ENCODE data around the gene XXYLT1. TPM values are rescaled to one million over a fixed set of nuclear protein-coding genes. Genes with fewer than 3 reads are reported as not detected.
"Not testable (repeated sequence)": the region's sequence is repeated elsewhere in the genome, so short reads cannot be mapped to it uniquely, and the experiment has no call there.

XXYLT1 gene
- total RNA-seq, 8 experiments from 2014 or later, result 8.7 to 35.9 (median 16.1) TPM

DNA sequence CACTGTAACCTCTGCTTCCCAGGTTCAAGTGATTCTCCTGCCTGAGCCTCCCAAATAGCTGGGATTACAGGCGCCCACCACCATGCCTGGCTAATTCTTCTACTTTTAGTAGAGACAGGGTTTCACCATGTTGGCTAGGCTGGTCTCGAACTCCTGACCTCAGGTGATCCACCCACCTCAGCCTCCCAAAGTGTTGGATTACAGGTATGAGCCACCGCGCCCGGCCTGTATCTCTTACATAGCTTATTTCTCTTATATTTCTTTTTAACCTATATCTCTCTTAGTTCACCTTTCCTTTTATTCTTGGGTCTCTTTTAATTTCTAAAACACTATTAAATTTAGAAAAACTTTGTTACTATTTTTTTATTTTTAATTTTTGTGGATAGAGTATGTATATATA, 42.1 kb downstream of the XXYLT1 start:
- not testable (repeated sequence) for ATAC-seq (replicated peaks in 6 of 8)
- in situ Hi-C loops (cut with MboI; ENCODE audit: low pct_unique_long_range_greater_than_20kb in 2 of 9, low sequenced_read_pairs in 9 of 9, unreplicated experiment in 9 of 9), result loop anchor here in 2 of 9 experiments (25.0 kb wide), 1 partner anchor 242 kb away; no protein-coding TSS in a partner anchor

DNA sequence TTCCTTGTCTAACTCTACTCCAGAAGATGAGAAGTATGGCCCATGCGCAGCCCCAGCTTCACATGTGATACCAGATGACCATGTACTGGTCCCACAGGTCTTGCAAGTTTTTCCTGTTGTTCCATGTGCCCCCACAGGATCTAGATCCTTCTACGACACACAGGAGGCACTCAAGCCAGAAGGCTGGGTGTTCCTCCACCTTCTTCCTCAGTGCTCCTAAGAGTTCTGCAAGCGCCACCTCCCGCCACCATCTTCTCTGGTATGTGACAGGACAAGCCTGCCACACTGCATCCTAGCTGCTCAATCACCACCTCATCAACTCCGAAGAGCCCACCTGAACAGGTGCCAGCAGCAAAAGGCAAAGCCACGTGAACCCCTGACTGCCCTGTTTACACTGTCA, 43.1 kb downstream of the XXYLT1 start:
- ATAC-seq (replicated peaks in 6 of 8), result no peak
- in situ Hi-C loops (cut with MboI; ENCODE audit: low pct_unique_long_range_greater_than_20kb in 2 of 9, low sequenced_read_pairs in 9 of 9, unreplicated experiment in 9 of 9), result loop anchor here in 2 of 9 experiments (25.0 kb wide), 1 partner anchor 241 kb away; no protein-coding TSS in a partner anchor
- Histone ChIP-seq H3K4me3 (no peak overlapping the region), H3K27ac (no peak overlapping the region), H3K4me1 (replicated peaks in 1 of 2) (no peaks in the 10 kb centered on the region)
- WGBS, 10 experiments, result 93 to 100% (median 100%) methylated on average over 1 to 3 of the region's 6 CpGs; no CpG with 5 or more reads in 4 of the 10 experiments

More for the DNA sequence above, 42.1 kb downstream of the XXYLT1 start:
- H3K27ac ChIP-seq; H3K4me3 ChIP-seq; H3K4me1 ChIP-seq (replicated peaks in 1 of 2): not testable (repeated sequence)
- 94 to 100% (median 99%) methylated on average over 1 to 5 of the region's 5 CpGs for WGBS, 10 experiments

DNA sequence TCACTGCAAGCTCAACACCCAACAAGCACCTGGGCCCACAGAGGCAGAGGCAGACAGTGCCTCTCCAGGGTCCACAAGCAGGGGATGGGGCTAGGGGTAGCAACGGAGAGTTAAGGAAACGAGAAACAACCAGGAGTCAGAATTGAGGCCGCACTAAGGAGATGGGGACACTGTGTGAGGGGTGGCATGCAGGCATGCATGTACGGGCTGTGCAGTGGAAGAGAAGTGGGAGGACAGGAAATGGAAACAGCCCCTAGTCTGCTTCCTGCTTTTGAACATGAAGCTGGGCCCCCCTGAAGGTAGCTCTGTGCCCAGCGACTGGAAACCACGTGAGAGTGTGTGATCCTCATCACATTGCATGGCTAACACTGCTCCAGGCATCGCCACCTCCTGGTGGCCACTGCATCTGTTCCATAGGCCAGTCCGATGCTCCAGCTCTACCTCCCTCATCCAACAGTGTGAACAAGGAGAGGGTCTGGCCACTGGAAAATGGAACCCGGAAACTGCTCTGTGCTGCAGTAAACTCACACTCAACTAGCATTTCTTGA, 44.0 kb downstream of the XXYLT1 start:
- no peak overlapping the region for H3K4me3 ChIP-seq
- H3K4me1 ChIP-seq (replicated peaks in 1 of 2), result no peaks in the 10 kb centered on the region
- peak in 7 of 8 experiments; percentile 15 to 90 (median 50) for ATAC-seq (replicated peaks in 6 of 8)
- H3K27ac ChIP-seq, result no peak overlapping the region
- WGBS, 10 experiments, result 67 to 100% (median 92%) methylated on average over 1 to 6 of the region's 9 CpGs; no CpG with 5 or more reads in 1 of the 10 experiments
- in situ Hi-C loops (cut with MboI; ENCODE audit: low pct_unique_long_range_greater_than_20kb in 2 of 9, low sequenced_read_pairs in 9 of 9, unreplicated experiment in 9 of 9), result loop anchor here in 2 of 9 experiments (25.0 kb wide), 1 partner anchor 240 kb away; no protein-coding TSS in a partner anchor

DNA sequence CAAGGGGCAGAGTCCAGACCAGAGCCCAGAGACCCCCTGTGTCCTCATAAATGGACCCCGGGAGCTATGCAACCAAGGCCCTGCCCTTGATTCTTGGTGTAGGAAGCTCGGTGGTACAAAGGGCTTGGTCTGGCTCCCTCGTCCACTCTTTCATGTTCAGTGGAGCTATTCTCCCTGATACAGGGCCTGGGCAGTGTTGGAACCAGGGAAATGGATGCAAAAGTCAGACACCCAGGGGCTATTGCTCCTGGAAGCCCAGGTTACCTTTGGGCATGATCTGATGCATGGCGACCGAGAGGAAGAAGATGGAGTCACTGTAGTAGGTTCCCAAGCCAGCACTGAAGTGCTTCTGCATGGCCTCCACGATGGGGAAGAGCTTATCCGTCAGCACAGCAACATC, 44.5 kb downstream of the XXYLT1 start:
- ATAC-seq (replicated peaks in 6 of 8), result no peak
- 80 to 100% (median 94%) methylated on average over 1 to 5 of the region's 7 CpGs; no CpG with 5 or more reads in 4 of the 10 experiments for WGBS, 10 experiments
- H3K27ac ChIP-seq, result no peak overlapping the region
- H3K4me3 ChIP-seq, result no peak overlapping the region
- H3K4me1 ChIP-seq (replicated peaks in 1 of 2), result peaks cover 0 to 3% of the 10 kb centered on the region in 2 donors
- in situ Hi-C loops (cut with MboI; ENCODE audit: low pct_unique_long_range_greater_than_20kb in 2 of 9, low sequenced_read_pairs in 9 of 9, unreplicated experiment in 9 of 9), result loop anchor here in 2 of 9 experiments (25.0 kb wide), 1 partner anchor 239 kb away; no protein-coding TSS in a partner anchor

DNA sequence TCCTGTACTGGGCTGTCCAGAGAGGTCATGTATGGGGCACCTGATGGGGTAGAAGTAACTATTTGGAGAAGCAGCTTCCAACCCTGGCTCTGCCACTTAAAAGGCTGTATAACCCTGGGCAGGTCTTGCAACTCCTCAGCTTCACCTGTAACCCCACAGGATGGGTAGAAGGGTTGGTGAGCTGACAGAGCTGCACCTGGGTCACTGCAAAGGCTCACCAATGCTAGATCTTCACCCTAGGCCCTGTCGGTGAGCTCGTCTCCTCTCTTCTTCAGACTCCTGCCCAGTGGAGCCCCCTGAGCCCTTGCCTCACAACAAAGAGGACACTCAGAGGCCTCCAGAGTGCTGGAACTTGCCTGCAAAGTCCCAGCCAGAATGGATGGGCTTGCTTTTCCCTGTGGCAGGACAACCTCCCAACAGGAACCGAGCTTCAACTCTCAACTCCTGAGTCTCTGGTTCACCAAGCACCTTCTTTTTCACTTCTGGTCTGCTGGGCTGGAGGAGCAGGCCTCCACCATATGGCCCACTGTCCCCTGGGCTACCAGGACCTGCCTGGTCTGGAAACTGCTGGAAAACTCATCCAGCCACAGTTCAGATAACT, 45.9 kb downstream of the XXYLT1 start:
- Histone ChIP-seq H3K4me3 (no peak overlapping the region), H3K27ac (no peak overlapping the region), H3K4me1 (replicated peaks in 1 of 2) (peaks cover 0 to 6% of the 10 kb centered on the region in 2 donors)
- WGBS, 10 experiments, result 96% methylated on average over 3 of the region's 3 CpGs; no CpG with 5 or more reads in 9 of the 10 experiments
- ATAC-seq (replicated peaks in 6 of 8), result no peak
- in situ Hi-C loops (cut with MboI; ENCODE audit: low pct_unique_long_range_greater_than_20kb in 2 of 9, low sequenced_read_pairs in 9 of 9, unreplicated experiment in 9 of 9), result loop anchor here in 2 of 9 experiments (25.0 kb wide), 1 partner anchor 238 kb away; no protein-coding TSS in a partner anchor

DNA sequence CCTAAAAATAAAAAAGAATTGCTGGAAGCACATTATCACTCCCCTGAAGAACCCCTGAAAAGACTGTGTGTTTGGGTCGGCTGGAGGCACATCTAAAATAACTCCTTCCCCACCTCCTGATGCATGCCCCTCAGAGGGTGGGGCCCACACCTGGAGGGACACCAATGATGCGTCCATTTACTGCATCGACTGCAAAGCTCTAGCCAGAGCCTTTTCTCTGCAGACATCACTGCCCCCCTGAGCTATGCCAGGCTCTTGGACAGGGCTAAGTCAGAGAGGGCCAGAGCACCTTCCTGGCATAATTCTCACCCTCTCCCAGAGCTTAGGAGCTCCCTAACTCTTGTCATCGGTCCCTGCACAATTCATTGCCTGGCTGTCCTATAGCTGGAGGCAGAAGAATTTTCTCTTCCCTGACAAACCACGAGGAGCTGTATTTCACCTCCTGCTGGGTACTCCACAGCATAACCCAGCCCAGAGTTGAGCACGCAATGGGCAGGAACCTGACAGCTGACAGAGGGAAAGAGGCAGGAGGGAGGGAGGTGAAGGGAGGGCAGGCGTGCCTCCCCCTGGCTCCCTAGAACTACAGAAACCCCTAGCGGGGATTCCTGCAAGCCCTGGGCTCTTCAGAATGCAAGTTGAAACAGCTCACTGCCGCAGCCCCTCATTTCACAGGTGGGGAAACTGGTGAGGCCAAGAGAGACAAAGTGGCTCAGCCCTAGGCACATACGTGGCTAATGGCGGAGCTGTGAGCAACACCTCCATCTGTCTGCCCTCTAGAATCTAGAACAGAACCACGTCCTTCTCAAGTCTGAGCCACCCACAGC, 46.6 kb downstream of the XXYLT1 start:
- no peak for ATAC-seq (replicated peaks in 6 of 8)
- 48 to 100% (median 86%) methylated on average over 1 to 6 of the region's 12 CpGs; no CpG with 5 or more reads in 3 of the 10 experiments for WGBS, 10 experiments
- in situ Hi-C loops (cut with MboI; ENCODE audit: low pct_unique_long_range_greater_than_20kb in 2 of 9, low sequenced_read_pairs in 9 of 9, unreplicated experiment in 9 of 9), result no loop called here

DNA sequence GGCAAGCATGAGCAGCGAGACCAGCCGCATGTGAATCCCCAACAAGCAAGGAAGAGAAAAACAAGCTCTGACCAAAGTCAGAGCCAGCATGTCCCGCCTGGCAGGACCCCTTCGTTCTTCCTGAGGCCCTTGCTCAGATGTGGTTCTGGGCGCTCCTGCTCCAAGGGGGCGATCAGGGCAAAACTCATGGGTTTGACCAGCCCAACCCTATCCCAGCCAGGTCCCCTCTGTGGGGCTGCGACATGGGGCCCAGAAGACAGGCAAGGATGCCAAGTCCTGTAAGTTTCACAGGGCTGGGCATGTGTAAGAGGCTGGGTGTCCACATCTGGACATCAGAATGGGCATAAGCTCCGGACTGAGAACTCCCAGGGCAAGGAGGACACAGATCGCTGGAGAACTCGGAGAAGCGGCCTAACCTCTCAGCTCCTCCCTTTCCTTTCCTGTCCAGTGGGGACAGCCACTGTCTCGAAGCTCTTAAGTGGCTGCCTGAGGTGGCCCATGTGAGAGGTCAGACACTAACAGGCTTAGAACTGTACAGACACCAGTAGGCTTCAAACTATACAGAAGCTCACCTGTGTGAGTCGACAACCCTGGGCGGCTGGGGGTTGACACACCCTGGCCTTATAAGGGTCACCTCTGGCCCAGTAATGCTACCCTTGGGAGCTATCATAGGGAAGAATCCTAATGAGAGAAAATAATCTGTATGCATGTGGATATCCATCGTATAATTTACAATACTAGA, 48.9 kb downstream of the XXYLT1 start:
- in situ Hi-C loops (cut with MboI; ENCODE audit: low pct_unique_long_range_greater_than_20kb in 2 of 9, low sequenced_read_pairs in 9 of 9, unreplicated experiment in 9 of 9), result no loop called here

More for the DNA sequence above, 46.6 kb downstream of the XXYLT1 start:
- H3K27ac ChIP-seq, result no peak overlapping the region
- peaks cover 0 to 6% of the 10 kb centered on the region in 2 donors for H3K4me1 ChIP-seq (replicated peaks in 1 of 2)
- H3K4me3 ChIP-seq, result no peak overlapping the region

DNA sequence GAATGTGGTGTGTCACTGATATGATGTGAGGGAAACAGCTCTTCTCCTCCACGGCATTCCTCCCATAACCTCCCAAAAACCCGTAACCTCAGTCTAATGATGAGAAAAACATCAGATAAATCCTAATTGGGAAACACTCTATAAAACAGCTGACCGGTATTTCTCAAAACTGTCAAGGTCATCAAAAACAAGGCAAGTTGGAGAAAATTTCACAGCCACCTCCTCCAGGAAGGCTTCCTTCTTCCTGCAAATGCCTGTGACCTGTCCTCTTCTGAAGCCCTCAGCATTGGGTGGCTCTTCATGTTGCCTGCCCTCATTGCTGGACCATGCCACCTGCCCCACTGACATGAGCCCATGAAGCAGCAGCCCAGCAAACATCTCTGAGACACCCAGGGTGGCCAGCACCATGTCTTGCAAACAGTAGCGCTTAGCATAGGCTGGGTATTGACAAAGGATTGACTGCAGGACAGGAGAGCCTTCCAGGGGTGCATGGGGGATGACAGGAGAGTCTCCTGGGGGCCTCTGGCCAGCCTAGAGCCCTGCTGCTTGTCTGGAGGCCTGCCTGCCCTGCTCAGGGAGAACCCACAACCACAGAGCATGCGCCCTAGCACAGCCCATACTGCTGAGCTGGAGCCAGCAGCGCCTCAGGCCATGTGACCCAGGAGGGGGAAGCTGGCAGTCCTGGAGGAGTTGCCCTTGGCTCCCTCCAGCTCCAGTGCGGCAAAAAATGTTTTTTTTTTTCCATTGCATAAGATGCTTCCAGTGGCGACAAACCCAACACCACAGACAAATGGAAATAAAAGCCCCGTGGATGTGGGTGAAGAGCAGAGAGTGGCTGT, 49.7 kb downstream of the XXYLT1 start:
- peak; percentile 22 to 99 (median 94) for ATAC-seq (replicated peaks in 6 of 8)
- in situ Hi-C loops (cut with MboI; ENCODE audit: low pct_unique_long_range_greater_than_20kb in 2 of 9, low sequenced_read_pairs in 9 of 9, unreplicated experiment in 9 of 9), result no loop called here
- Histone ChIP-seq H3K4me3 (no peak overlapping the region), H3K27ac (no peak overlapping the region), H3K4me1 (replicated peaks in 1 of 2) (peaks cover 0 to 6% of the 10 kb centered on the region in 2 donors)
- WGBS, 10 experiments, result 20 to 100% (median 86%) methylated on average over 1 to 5 of the region's 9 CpGs; no CpG with 5 or more reads in 3 of the 10 experiments

More for the DNA sequence above, 48.9 kb downstream of the XXYLT1 start:
- peak in 2 of 8 experiments; percentile 5 to 10 for ATAC-seq (replicated peaks in 6 of 8)
- Histone ChIP-seq H3K27ac (no peak overlapping the region), H3K4me1 (replicated peaks in 1 of 2) (peaks cover 0 to 6% of the 10 kb centered on the region in 2 donors), H3K4me3 (no peak overlapping the region)
- WGBS, 10 experiments, result 80 to 100% (median 94%) methylated on average over 1 to 12 of the region's 15 CpGs; no CpG with 5 or more reads in 2 of the 10 experiments

DNA sequence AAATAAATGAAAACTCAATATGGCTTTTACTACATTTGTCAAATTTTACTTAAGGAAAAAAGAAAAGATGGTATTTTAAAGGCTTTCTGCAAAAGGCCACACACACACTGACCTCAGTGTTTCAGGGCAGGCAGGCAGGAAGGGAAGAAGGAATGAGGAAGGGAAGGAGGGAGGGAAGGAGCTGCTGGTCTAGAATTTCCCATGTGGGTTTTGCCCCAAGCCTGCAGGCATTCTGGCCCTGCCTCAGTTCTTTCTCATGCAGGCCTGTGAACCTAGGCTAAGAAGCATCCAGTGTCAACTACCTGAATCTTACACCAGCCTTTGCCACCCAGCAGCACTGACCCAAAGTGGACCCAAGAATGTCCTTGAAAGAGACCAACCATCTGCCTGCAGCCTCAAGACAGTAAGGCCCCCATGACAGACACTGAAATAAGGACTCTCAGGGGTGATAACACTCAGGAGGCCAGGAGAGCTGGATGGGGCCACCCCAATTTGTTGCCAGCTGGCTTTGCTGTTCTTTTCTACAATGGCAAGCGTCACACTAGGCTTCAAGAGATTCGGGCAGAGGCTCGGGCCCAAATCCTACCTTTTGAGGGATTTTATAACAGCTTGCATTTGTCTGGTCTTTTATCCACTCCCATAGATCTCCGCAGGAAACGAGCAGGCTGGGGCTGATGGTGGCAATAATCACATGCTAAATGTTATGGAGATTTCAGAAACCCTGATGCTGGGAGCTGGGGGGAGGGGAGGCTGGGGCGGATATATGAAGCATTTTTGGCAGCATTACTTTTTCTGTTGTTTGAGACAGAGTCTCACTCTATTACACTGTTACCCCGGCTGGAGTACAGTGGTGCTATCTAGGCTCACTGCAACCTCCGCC, 51.4 kb downstream of the XXYLT1 start:
- in situ Hi-C loops (cut with MboI; ENCODE audit: low pct_unique_long_range_greater_than_20kb in 2 of 9, low sequenced_read_pairs in 9 of 9, unreplicated experiment in 9 of 9), result no loop called here

DNA sequence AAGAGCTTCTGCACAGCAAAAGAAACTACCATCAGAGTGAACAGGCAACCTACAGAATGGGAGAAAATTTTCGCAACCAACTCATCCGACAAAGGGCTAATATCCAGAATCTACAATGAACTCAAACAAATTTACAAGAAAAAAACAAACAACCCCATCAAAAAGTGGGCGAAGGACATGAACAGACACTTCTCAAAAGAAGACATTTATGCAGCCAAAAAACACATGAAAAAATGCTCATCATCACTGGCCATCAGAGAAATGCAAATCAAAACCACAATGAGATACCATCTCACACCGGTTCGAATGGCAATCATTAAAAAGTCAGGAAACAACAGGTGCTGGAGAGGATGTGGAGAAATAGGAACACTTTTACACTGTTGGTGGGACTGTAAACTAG, 52.6 kb downstream of the XXYLT1 start:
- H3K27ac ChIP-seq; H3K4me1 ChIP-seq (replicated peaks in 1 of 2); in situ Hi-C loops (cut with MboI; ENCODE audit: low pct_unique_long_range_greater_than_20kb in 2 of 9, low sequenced_read_pairs in 9 of 9, unreplicated experiment in 9 of 9); H3K4me3 ChIP-seq; ATAC-seq (replicated peaks in 6 of 8): not testable (repeated sequence)
- no CpG with 5 or more reads among the region's 5 CpGs for WGBS, 10 experiments

More for the DNA sequence above, 51.4 kb downstream of the XXYLT1 start:
- ATAC-seq (replicated peaks in 6 of 8), result peak in 1 of 8 experiments; percentile 47
- Histone ChIP-seq H3K4me3 (no peak overlapping the region), H3K27ac (no peak overlapping the region), H3K4me1 (replicated peaks in 1 of 2) (peaks cover 0 to 6% of the 10 kb centered on the region in 2 donors)
- WGBS, 10 experiments, result 57 to 100% (median 84%) methylated on average over 2 to 6 of the region's 8 CpGs; no CpG with 5 or more reads in 5 of the 10 experiments

DNA sequence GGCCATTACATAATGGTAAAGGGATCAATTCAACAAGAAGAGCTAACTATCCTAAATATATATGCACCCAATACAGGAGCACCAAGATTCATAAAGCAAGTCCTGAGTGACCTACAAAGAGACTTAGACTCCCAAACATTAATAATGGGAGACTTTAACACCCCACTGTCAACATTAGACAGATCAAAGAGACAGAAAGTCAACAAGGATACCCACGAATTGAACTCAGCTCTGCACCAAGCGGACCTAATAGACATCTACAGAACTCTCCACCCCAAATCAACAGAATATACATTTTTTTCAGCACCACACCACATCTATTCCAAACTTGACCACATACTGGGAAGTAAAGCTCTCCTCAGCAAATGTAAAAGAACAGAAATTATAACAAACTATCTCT, 55.4 kb downstream of the XXYLT1 start:
- ATAC-seq (replicated peaks in 6 of 8); in situ Hi-C loops (cut with MboI; ENCODE audit: low pct_unique_long_range_greater_than_20kb in 2 of 9, low sequenced_read_pairs in 9 of 9, unreplicated experiment in 9 of 9); H3K4me3 ChIP-seq; H3K4me1 ChIP-seq (replicated peaks in 1 of 2); H3K27ac ChIP-seq: not testable (repeated sequence)
- WGBS, 10 experiments, result no CpG with 5 or more reads among the region's 2 CpGs

Data from motor neuron (in vitro differentiated cells).